ENCODE data around the gene BCKDHB.

BCKDHB gene

GRCh38 chr6:80091506-80091905 is 15.0 kb upstream of the BCKDHB start:
- no peak for DNase-seq (ENCODE audit: extremely low read depth, insufficient read length)
- Histone ChIP-seq H3K27me3 (replicated peaks; ENCODE audit: control insufficient read depth, insufficient read depth, low read length) (no peaks in the 10 kb centered on the region), H3K4me3 (replicated peaks; ENCODE audit: low read depth, low read length) (no peak overlapping the region), H3K36me3 (ENCODE audit: control insufficient read depth, insufficient read depth, low read length) (no peaks in the 10 kb centered on the region)
- no peak for TF ChIP-seq CTCF (IDR thresholded peaks at IDR 0.05; ENCODE audit: insufficient read depth, low read length, poor library complexity, severe bottlenecking)

- H3K4me3 ChIP-seq (replicated peaks; ENCODE audit: low read depth, low read length), result no peak overlapping the region
- no peaks in the 10 kb centered on the region for H3K36me3 ChIP-seq (ENCODE audit: control insufficient read depth, insufficient read depth, low read length)
- no peaks in the 10 kb centered on the region for H3K27me3 ChIP-seq (replicated peaks; ENCODE audit: control insufficient read depth, insufficient read depth, low read length)
- peak; percentile 3 for DNase-seq (ENCODE audit: extremely low read depth, insufficient read length)
- peak; percentile 36 for TF ChIP-seq CTCF (IDR thresholded peaks at IDR 0.05; ENCODE audit: insufficient read depth, low read length, poor library complexity, severe bottlenecking)
These were observed 12.5 kb upstream of the BCKDHB start for GRCh38 chr6:80094017-80094416.

- TF ChIP-seq CTCF (IDR thresholded peaks at IDR 0.05; ENCODE audit: insufficient read depth, low read length, poor library complexity, severe bottlenecking), result no peak
- Histone ChIP-seq H3K36me3 (ENCODE audit: control insufficient read depth, insufficient read depth, low read length) (no peaks in the 10 kb centered on the region), H3K27me3 (replicated peaks; ENCODE audit: control insufficient read depth, insufficient read depth, low read length) (no peaks in the 10 kb centered on the region), H3K4me3 (replicated peaks; ENCODE audit: low read depth, low read length) (no peak overlapping the region)
- no peak for DNase-seq (ENCODE audit: extremely low read depth, insufficient read length)
These were observed 10.9 kb upstream of the BCKDHB start for GRCh38 chr6:80095600-80095999.

GRCh38 chr6:80098392-80098791 is 8.1 kb upstream of the BCKDHB start:
- TF ChIP-seq CTCF (IDR thresholded peaks at IDR 0.05; ENCODE audit: insufficient read depth, low read length, poor library complexity, severe bottlenecking), result no peak
- no peak for DNase-seq (ENCODE audit: extremely low read depth, insufficient read length)
- no peaks in the 10 kb centered on the region for H3K36me3 ChIP-seq (ENCODE audit: control insufficient read depth, insufficient read depth, low read length)
- no peak overlapping the region for H3K4me3 ChIP-seq (replicated peaks; ENCODE audit: low read depth, low read length)
- H3K27me3 ChIP-seq (replicated peaks; ENCODE audit: control insufficient read depth, insufficient read depth, low read length), result no peaks in the 10 kb centered on the region

- H3K36me3 ChIP-seq (ENCODE audit: control insufficient read depth, insufficient read depth, low read length), result no peaks in the 10 kb centered on the region
- no peak for DNase-seq (ENCODE audit: extremely low read depth, insufficient read length)
These were observed 2.0 kb upstream of the BCKDHB start for GRCh38 chr6:80104520-80104919.

More at GRCh38 chr6:80104520-80104919, 2.0 kb upstream of the BCKDHB start:
- TF ChIP-seq CTCF (IDR thresholded peaks at IDR 0.05; ENCODE audit: insufficient read depth, low read length, poor library complexity, severe bottlenecking), result no peak
- H3K27me3 ChIP-seq (replicated peaks; ENCODE audit: control insufficient read depth, insufficient read depth, low read length), result no peaks in the 10 kb centered on the region
- H3K4me3 ChIP-seq (replicated peaks; ENCODE audit: low read depth, low read length), result no peak overlapping the region

All from GM06990 (cell line).